ENCODE results near the gene NIPBL.
A peak's percentile ranks its signal among the peaks of the same experiment; 100 is the strongest.

Gene NIPBL

DNA sequence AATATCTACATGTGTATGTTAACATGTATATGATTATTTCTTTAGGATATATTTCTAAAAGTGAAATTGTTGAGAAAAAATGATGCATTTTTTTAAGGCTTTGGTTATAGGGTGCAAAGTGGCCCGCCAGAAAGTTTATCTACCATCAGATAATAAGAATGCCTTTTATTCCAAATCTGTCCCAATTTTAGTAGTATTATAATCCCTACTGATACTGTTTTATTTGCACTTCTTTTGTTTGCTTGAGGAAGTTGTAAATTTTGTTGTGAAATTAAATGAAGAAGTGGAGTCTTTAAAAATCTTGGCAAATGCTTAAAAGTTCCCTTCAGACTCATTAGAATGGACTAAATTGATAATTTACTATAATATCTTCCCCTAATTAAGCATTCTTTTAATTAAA lies 73.0 kb downstream of the NIPBL start:
- DNase-seq (ENCODE audit: insufficient read length, low spot score): no peak
- TF ChIP-seq CTCF (IDR thresholded peaks at IDR 0.05; ENCODE audit: insufficient read depth, missing control alignments): no peak
- FAIRE-seq: no peak

DNA sequence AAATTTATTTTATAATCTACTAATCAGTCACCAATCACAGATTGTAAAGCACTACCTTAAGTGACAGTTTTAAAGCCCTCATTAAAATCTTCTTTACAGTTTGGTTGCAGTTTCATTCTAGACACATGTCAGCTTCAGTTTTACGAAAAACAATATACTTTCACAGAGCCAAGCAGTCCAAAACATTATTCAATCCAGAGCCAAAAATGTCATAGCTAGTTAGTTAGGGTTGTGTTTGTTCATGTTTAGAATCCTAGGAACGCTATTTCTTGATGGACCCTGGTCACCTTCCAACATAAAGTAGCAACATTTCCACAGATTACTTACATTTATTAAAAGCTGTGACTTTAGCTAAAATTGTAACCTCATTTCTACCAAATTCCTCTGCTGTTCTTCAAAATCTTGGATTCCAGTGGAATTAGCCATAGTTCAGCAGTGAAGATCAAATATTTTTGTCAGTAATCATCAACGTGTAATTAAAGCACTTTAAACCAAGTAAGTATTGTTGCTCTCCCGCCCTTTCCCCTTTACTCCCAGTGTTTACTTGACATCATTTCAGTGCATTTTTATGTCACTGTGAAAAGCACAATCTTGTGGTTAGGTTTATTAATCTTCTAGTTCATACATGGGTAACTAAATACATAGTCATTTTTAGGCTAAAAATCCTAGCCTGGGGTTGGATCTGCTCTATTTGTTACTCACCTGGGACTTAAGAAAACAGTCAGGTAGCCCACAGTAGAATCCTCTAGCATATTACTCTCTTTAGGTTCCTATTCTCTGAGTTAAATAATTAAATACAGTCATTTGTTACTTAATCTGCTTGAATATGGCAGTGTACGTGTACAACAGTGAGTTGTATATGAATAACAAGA lies 74.3 kb downstream of the NIPBL start:
- FAIRE-seq: peak; percentile 67
- no peak for DNase-seq (ENCODE audit: insufficient read length, low spot score)
- no peak for TF ChIP-seq CTCF (IDR thresholded peaks at IDR 0.05; ENCODE audit: insufficient read depth, missing control alignments)

DNA sequence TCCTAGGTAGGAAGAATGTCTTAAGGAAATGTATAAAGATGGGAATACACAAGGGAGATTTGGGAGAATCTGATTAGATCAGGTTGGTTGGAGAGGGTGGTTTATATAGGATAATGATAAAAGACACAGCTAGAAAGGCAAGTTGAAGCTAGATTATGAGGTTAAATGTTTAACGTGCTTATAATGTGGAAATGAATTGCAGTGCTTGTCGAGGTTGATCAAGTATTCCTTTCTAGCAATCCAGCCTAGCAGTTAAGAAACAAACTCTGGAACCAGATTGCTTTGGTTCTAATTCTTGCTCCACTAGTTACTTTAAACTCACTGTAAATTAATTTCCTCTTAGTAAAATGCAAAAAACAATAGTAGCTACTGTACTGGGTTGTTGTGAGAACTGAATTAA lies 76.5 kb downstream of the NIPBL start:
- FAIRE-seq: no peak

GRCh38 chr5:36957953-36958537 lies 81.5 kb downstream of the NIPBL start:
- no peak for TF ChIP-seq CTCF (IDR thresholded peaks at IDR 0.05; ENCODE audit: insufficient read depth, missing control alignments)
- no peak for FAIRE-seq
- no peak for DNase-seq (ENCODE audit: insufficient read length, low spot score)

More for the DNA sequence above, 76.5 kb downstream of the NIPBL start:
- TF ChIP-seq CTCF (IDR thresholded peaks at IDR 0.05; ENCODE audit: insufficient read depth, missing control alignments): no peak
- DNase-seq (ENCODE audit: insufficient read length, low spot score): no peak

DNA sequence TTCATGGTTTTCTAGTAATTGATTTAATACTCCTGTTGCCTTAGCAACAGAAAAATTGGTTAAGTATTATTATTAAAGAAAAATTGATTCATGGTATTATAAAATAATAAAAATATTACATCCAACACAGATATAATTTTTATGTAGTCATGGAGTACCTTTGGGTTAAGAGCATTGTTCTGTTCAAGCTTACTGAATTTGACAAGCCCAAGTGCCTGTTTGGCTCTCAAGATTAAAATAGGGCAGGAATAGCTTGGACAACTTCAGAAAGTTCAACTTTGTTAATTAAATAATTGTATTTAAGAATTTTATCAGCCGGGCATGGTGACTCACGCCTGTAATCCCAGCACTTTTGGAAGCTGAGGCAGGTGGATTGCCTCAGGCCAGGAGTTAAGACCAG lies 82.0 kb downstream of the NIPBL start:
- no peak for FAIRE-seq
- TF ChIP-seq CTCF (IDR thresholded peaks at IDR 0.05; ENCODE audit: insufficient read depth, missing control alignments): no peak

DNA sequence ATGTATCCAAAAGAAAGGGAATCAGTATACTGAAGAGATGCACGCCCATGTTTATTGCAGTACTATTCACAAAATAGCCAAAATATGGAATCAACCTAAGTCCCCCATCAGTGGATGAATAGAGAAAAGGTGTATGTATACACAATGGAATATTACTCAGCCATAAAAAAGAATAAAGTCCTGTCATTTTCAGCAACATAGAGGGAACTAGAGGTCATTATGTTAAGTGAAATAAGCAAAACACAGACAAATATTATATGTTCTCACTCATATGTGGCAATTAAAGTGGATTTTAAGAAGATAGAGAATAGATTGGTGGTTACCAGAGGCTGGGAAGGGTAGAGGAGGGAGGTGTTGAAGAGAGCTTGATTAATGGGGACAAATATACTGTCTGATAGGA lies 88.6 kb downstream of the NIPBL start:
- TF ChIP-seq CTCF (IDR thresholded peaks at IDR 0.05; ENCODE audit: insufficient read depth, missing control alignments): no peak
- DNase-seq (ENCODE audit: insufficient read length, low spot score): no peak
- FAIRE-seq: no peak

More for the DNA sequence above, 82.0 kb downstream of the NIPBL start:
- DNase-seq (ENCODE audit: insufficient read length, low spot score): no peak

All from D721Med (cell line).